ENCODE results near the gene FAM47E.
A peak's percentile ranks its signal among the peaks of the same experiment; 100 is the strongest.

Gene FAM47E

GRCh38 chr4:76276813-76277212, 25.3 kb downstream of the FAM47E start:
- H3K27ac ChIP-seq = no peak overlapping the region
- no peak for TF ChIP-seq CTCF (conservative IDR thresholded peaks at IDR 0.05)
- no peak for TF ChIP-seq ZFX (IDR thresholded peaks at IDR 0.05)

- TF ChIP-seq CTCF (conservative IDR thresholded peaks at IDR 0.05) (no peak), ZFX (IDR thresholded peaks at IDR 0.05) (no peak)
- no peak overlapping the region for H3K27ac ChIP-seq
Observed at GRCh38 chr4:76277667-76278066, 26.1 kb downstream of the FAM47E start.

GRCh38 chr4:76278583-76278982, 27.1 kb downstream of the FAM47E start:
- TF ChIP-seq CTCF (conservative IDR thresholded peaks at IDR 0.05) = no peak
- TF ChIP-seq ZFX (IDR thresholded peaks at IDR 0.05) = no peak
- H3K27ac ChIP-seq = no peak overlapping the region

- no peak overlapping the region for H3K27ac ChIP-seq
- no peak for TF ChIP-seq ZFX (IDR thresholded peaks at IDR 0.05)
- TF ChIP-seq CTCF (conservative IDR thresholded peaks at IDR 0.05) = no peak
Observed at GRCh38 chr4:76279462-76279861, 27.9 kb downstream of the FAM47E start.

- H3K27ac ChIP-seq = peak overlapping the region; percentile 33
- TF ChIP-seq CTCF (conservative IDR thresholded peaks at IDR 0.05) (no peak), ZFX (IDR thresholded peaks at IDR 0.05) (no peak)
Observed at GRCh38 chr4:76280488-76281441, 29.2 kb downstream of the FAM47E start.

GRCh38 chr4:76281594-76281993, 30.1 kb downstream of the FAM47E start:
- peak overlapping the region; percentile 46; the same call in 1 of the 2 replicates for H3K27ac ChIP-seq

GRCh38 chr4:76282941-76283689, 31.6 kb downstream of the FAM47E start:
- TF ChIP-seq CTCF (conservative IDR thresholded peaks at IDR 0.05) = no peak
- no peak for TF ChIP-seq ZFX (IDR thresholded peaks at IDR 0.05)
- peak overlapping the region; percentile 73 for H3K27ac ChIP-seq

Measured in C4-2B (cell line).